Left ventricle myocardium inferior (tissue), 1 donor: Measurements from ENCODE around the gene RFC5. TPM values are rescaled to one million over a fixed set of nuclear protein-coding genes. Genes with fewer than 3 reads are reported as not detected.

Source experiments
- DNase-seq: peaks from one replicate; pipeline ENCODE4 v3.0.0-alpha.2; 2020
- H3K27ac ChIP-seq: fragments of 200-600 bp; replicated peaks from 2 replicates; pipeline ENCODE4 v1.8.0; 2021
- H3K27me3 ChIP-seq: fragments of 200-600 bp; 2 replicates; pipeline ENCODE4 v1.8.0; 2021; ENCODE audit warnings: low read depth
- H3K36me3 ChIP-seq: fragments of 200-600 bp; 2 replicates; pipeline ENCODE4 v1.8.0; 2021
- H3K4me1 ChIP-seq: fragments of 200-600 bp; 2 replicates; pipeline ENCODE4 v1.8.0; 2021
- H3K4me3 ChIP-seq: fragments of 200-600 bp; 2 replicates; pipeline ENCODE4 v1.8.0; 2021; ENCODE audit warnings: mild to moderate bottlenecking, moderate library complexity
- H3K9me3 ChIP-seq: fragments of 200-600 bp; replicated peaks from 2 replicates; pipeline ENCODE4 v1.8.0; 2021
- CTCF ChIP-seq: fragments of 200-600 bp; IDR thresholded peaks from 2 replicates; pipeline ENCODE4 v1.8.0; 2021; ENCODE audit warnings: antibody characterized with exemption, mild to moderate bottlenecking, borderline replicate concordance
- intact Hi-C: fragments of 100-400 bp; cut with micrococcal nuclease; formaldehyde crosslinking; loops from one replicate; pipeline ENCODE4 v1.11.0; 2022
- total RNA-seq: library from RNA; stranded (reverse); fragmentation: NEBNext Ultra II Directional; extraction: Animal tissue kit (Norgen Biotek cat#: 25700); gene quantifications from one replicate; pipeline ENCODE4 v1.2.1, GENCODE V29; 2021
- donor health status: DM: no; HTN: yes; CAD: no; lungs with severe emphysema.

RFC5 gene
- total RNA-seq, 1 donor from 2014 or later, result 4.4 TPM

GRCh38 chr12:118061011-118061872, 44.7 kb downstream of the RFC5 start, which contains the start of gene WSB2:
Gene WSB2, minus strand, starts transcription at chr12:118061179. Its CDS starts 131 bp downstream, at chr12:118061048.
- H3K4me1 ChIP-seq, result peaks cover 71% of the 10 kb centered on the region
- intact Hi-C loops, result no loop called here

GRCh38 chr12:118061873-118062843, 45.7 kb downstream of the RFC5 start:
- DNase-seq, result peak; percentile 29
- no peaks in the 10 kb centered on the region for H3K36me3 ChIP-seq
- H3K27ac ChIP-seq, result peak overlapping the region; percentile 100
- peak overlapping the region; percentile 88 for H3K4me3 ChIP-seq
- H3K9me3 ChIP-seq, result no peaks in the 10 kb centered on the region
- intact Hi-C loops, result no loop called here
- H3K27me3 ChIP-seq, result no peaks in the 10 kb centered on the region
- peaks cover 62% of the 10 kb centered on the region for H3K4me1 ChIP-seq
- no peak for TF ChIP-seq CTCF

More at GRCh38 chr12:118061011-118061872, 44.7 kb downstream of the RFC5 start, which contains the start of gene WSB2:
- Histone ChIP-seq H3K4me3 (peak within 1 kb of the TSS; percentile 88), H3K36me3 (no peaks in the 10 kb centered on the region), H3K27me3 (no peaks in the 10 kb centered on the region), H3K27ac (peak within 1 kb of the TSS; percentile 100), H3K9me3 (no peaks in the 10 kb centered on the region)
- peak; percentile 84 for DNase-seq
- TF ChIP-seq CTCF, result no peak

- TF ChIP-seq CTCF, result no peak
- Histone ChIP-seq H3K9me3 (no peaks in the 10 kb centered on the region), H3K27me3 (no peaks in the 10 kb centered on the region), H3K36me3 (no peaks in the 10 kb centered on the region), H3K27ac (peak overlapping the region; percentile 24), H3K4me1 (peaks cover 47% of the 10 kb centered on the region), H3K4me3 (no peak overlapping the region)
- DNase-seq, result no peak
- intact Hi-C loops, result no loop called here
Measured at GRCh38 chr12:118063576-118064391, 47.3 kb downstream of the RFC5 start.

- intact Hi-C loops, result no loop called here
- no peaks in the 10 kb centered on the region for H3K27me3 ChIP-seq
- H3K4me3 ChIP-seq, result no peak overlapping the region
- no peak overlapping the region for H3K27ac ChIP-seq
- H3K36me3 ChIP-seq, result no peaks in the 10 kb centered on the region
- H3K4me1 ChIP-seq, result peaks cover 39% of the 10 kb centered on the region
- DNase-seq, result no peak
- TF ChIP-seq CTCF, result no peak
- no peaks in the 10 kb centered on the region for H3K9me3 ChIP-seq
Measured at GRCh38 chr12:118064608-118065007, 48.1 kb downstream of the RFC5 start.
